HCT116 (cell line): ENCODE measurements around the gene ESPL1. TPM values are rescaled to one million over a fixed set of nuclear protein-coding genes. Genes with fewer than 3 reads are reported as not detected.

ENCODE experiments used
- ATAC-seq: fragments of 200-7000 bp; cut with Tn5 transposase; 2 replicates; pipeline ENCODE4 v1.9.1; 2020; ENCODE audit warnings: mild to moderate bottlenecking, moderate library complexity
- BruUV-seq: library from RNA; stranded (reverse); fragments of 400-500 nt; replicated peaks from 2 replicates; lab custom pipeline; 2021; lab: Mats Ljungman, UMichigan
- CTCF ChIA-PET: fragments of 300-600 bp; sonication (Branson Sonifier 250); formaldehyde crosslinking; loops from one replicate; lab custom pipeline; 2021; ENCODE audit warnings: antibody characterized with exemption; lab: Charles Lee
- POLR2A ChIA-PET: fragments of 300-600, 350-600 bp; sonication (Branson Sonifier 250); formaldehyde crosslinking; loops from one replicate; lab custom pipeline; 2021; ENCODE audit warnings: antibody characterized with exemption; lab: Charles Lee
- RAD21 ChIA-PET, 2 experiments: fragments of 300-600 bp; sonication (Branson Sonifier 250); formaldehyde crosslinking; loops; one replicate each; lab custom pipeline; 2023; ENCODE audit warnings: low total read pairs in 2 of 2; ENCODE audit not compliant: uncharacterized antibody in 2 of 2, unreplicated experiment in 2 of 2, low non-redundant PET in 1 of 2; lab: Charles Lee
- DNase-seq: peaks from one replicate; pipeline ENCODE4 v3.0.0-alpha.2; 2010; ENCODE audit warnings: low read depth, low spot score
- H2AFZ ChIP-seq: fragments of 200-600 bp; shearing (Covaris generic), sonication (generic); 2 replicates; pipeline ENCODE4 v1.6.1; 2017; ENCODE audit warnings: low read depth, mixed run types, mixed read lengths, antibody characterized with exemption, low read length; ENCODE audit not compliant: poor library complexity, severe bottlenecking
- H3K27ac ChIP-seq: 2 replicates; pipeline ENCODE4 v1.5.1; 2012; ENCODE audit warnings: low read depth, low read length
- H3K27me3 ChIP-seq: fragments of 200-600 bp; sonication (generic); 2 replicates; pipeline ENCODE4 v1.6.1; 2016; ENCODE audit warnings: mixed run types, low read length, mixed read lengths; ENCODE audit not compliant: insufficient read depth
- H3K36me3 ChIP-seq, 2 experiments: fragments of 200-500 bp in 1 of 2; fragments of 200-600 bp in 1 of 2; sonication (Bioruptor generic) in 1 of 2; sonication (generic) in 1 of 2; 2 replicates each; pipeline versions ENCODE4 v1.5.1 to v1.6.1; 2014 to 2016; ENCODE audit warnings: low read length in 2 of 2, inconsistent platforms in 1 of 2, mixed read lengths in 1 of 2, mixed run types in 1 of 2; ENCODE audit not compliant: insufficient read depth in 2 of 2, control insufficient read depth in 1 of 2
- H3K4me1 ChIP-seq, 2 experiments: fragments of 200-600 bp in 1 of 2; sonication (generic) in 1 of 2; 2 replicates each; pipeline versions ENCODE4 v1.5.1 to v1.6.1; 2012 to 2017; ENCODE audit warnings: low read length in 2 of 2, inconsistent platforms in 1 of 2, mild to moderate bottlenecking in 1 of 2, mixed read lengths in 1 of 2, mixed run types in 1 of 2, moderate library complexity in 1 of 2; ENCODE audit not compliant: insufficient read depth in 2 of 2, control insufficient read depth in 1 of 2
- H3K4me2 ChIP-seq: fragments of 200-600 bp; sonication (generic); 2 replicates; pipeline ENCODE4 v1.6.1; 2017; ENCODE audit warnings: mixed run types, low read length, mixed read lengths
- H3K4me3 ChIP-seq, 2 experiments: fragments of 200-600 bp in 1 of 2; sonication (generic) in 1 of 2; replicated peaks in 1 of 2; 2 replicates each; pipeline ENCODE4 v1.5.1; 2011 to 2016; ENCODE audit warnings: low read length in 2 of 2, control low read depth in 1 of 2, low read depth in 1 of 2, mild to moderate bottlenecking in 1 of 2, mixed read lengths in 1 of 2, mixed run types in 1 of 2
- H3K79me2 ChIP-seq: fragments of 200-600 bp; sonication (generic); 2 replicates; pipeline ENCODE4 v1.6.1; 2017; ENCODE audit warnings: mild to moderate bottlenecking, mixed run types, low read length, moderate library complexity, mixed read lengths; ENCODE audit not compliant: insufficient read depth
- H3K9ac ChIP-seq: fragments of 200-600 bp; sonication (generic); 2 replicates; pipeline ENCODE4 v1.6.1; 2016; ENCODE audit warnings: low read length, mixed read lengths
- H3K9me2 ChIP-seq: fragments of 200-600 bp; sonication (generic), shearing (Covaris generic); 2 replicates; pipeline ENCODE4 v1.6.1; 2017; ENCODE audit warnings: mixed run types, mild to moderate bottlenecking, moderate library complexity; ENCODE audit not compliant: insufficient read depth
- H3K9me3 ChIP-seq, 2 experiments: fragments of 200-500 bp in 1 of 2; fragments of 200-600 bp in 1 of 2; sonication (Bioruptor generic) in 1 of 2; sonication (generic) in 1 of 2; 2 replicates each; pipeline ENCODE4 v1.6.1; 2014 to 2017; ENCODE audit warnings: low read length in 2 of 2, mixed read lengths in 2 of 2, inconsistent platforms in 1 of 2, low read depth in 1 of 2, mild to moderate bottlenecking in 1 of 2, mixed run types in 1 of 2, moderate library complexity in 1 of 2; ENCODE audit not compliant: control insufficient read depth in 1 of 2, insufficient read depth in 1 of 2
- H4K20me1 ChIP-seq: fragments of 200-600 bp; sonication (generic), shearing (Covaris generic); 2 replicates; pipeline ENCODE4 v1.6.1; 2017; ENCODE audit warnings: mixed run types, mild to moderate bottlenecking, moderate library complexity; ENCODE audit not compliant: insufficient read depth
- CBX3 ChIP-seq: IDR thresholded peaks from 2 replicates; pipeline ENCODE4 v1.6.1; 2012; ENCODE audit warnings: low read depth
- SP1 ChIP-seq: IDR thresholded peaks from 2 replicates; pipeline ENCODE4 v1.6.1; 2012; ENCODE audit warnings: low read depth
- TCF7L2 ChIP-seq: IDR thresholded peaks from 2 replicates; pipeline ENCODE4 v1.7.0; 2011; ENCODE audit warnings: borderline replicate concordance, inconsistent platforms; ENCODE audit not compliant: insufficient read depth, insufficient read length; ENCODE audit errors: extremely low read depth
- YY1 ChIP-seq: IDR thresholded peaks from 2 replicates; pipeline ENCODE4 v1.6.1; 2011; ENCODE audit warnings: low read length, low read depth, moderate library complexity, mild to moderate bottlenecking; ENCODE audit not compliant: insufficient replicate concordance; ENCODE audit errors: extremely low read depth
- intact Hi-C: fragments of 100-400 bp; cut with micrococcal nuclease; formaldehyde crosslinking; loops from 2 replicates; pipeline ENCODE4 v1.10.0; 2022
- total RNA-seq: library from RNA; stranded (reverse); gene quantifications from one replicate; pipeline ENCODE4 v1.2.1, GENCODE V29; 2021; ENCODE audit not compliant: unreplicated experiment
- TF ChIP-seq, protein P1 (sequence below): IDR thresholded peaks from 2 replicates; pipeline ENCODE4 v1.6.1; 2012
- TF ChIP-seq, protein P2 (sequence below): IDR thresholded peaks from 2 replicates; pipeline ENCODE4 v1.6.1; 2011; ENCODE audit warnings: mild to moderate bottlenecking, low read length, moderate library complexity; ENCODE audit not compliant: insufficient replicate concordance; ENCODE audit errors: extremely low read depth
- TF ChIP-seq, protein P3 (sequence below), 3 experiments: fragments of 200-600 bp in 1 of 3; sonication (generic) in 1 of 3; IDR thresholded peaks in 2 of 3; conservative IDR thresholded peaks in 1 of 3; 2 replicates each; pipeline ENCODE4 v1.5.1; 2012 to 2017; ENCODE audit warnings: low read depth in 2 of 3, low read length in 2 of 3, antibody characterized with exemption in 1 of 3, borderline replicate concordance in 1 of 3, control low read depth in 1 of 3, mild to moderate bottlenecking in 1 of 3, mixed read lengths in 1 of 3, mixed run types in 1 of 3, moderate library complexity in 1 of 3; ENCODE audit not compliant: insufficient read depth in 1 of 3

ESPL1 gene
- total RNA-seq, 1 experiment from 2014 or later: 50.3 TPM

DNA sequence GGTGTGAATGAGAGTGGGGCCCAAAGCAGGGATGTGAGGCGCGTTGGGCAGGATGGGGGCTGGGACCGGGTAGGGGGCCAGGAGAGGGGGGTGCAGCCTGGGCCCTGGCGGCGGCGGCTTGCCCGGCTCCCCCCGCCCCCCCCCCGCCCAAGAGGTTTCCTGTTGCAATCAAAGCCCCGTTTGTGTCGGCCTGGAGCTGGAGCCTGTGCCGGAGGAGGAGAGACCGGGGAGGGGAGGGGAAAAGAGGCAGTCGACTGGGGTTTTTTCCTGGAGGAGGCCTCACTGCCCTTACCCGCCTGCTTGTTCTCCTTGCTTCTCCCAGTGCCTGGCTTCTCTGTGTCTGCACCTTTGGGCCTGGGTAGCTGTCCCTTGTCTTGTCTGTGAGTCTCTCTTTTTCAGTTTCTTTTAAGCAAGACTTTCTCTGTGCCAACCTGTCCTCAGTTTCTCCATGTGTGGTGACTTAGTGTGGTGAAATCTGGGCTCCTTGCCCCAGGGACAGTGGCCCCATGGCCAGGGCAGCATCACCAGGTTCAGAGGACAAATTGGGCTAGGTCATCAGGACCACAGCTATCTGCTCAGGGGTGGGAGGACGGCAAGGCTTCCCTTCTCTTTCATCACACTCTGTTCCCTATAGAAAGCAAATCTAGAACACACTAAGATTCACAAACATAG, 44.6 kb upstream of the ESPL1 start:
- ATAC-seq: no peak
- ChIA-PET CTCF (interaction anchor here (0.6 to 1.2 kb wide), 3 partner anchors 44 to 98 kb away, joined by 3 to 4 read pairs (median 4); partner anchors contain the start of genes AAAS and ESPL1), POLR2A (no interaction called here), RAD21 (no interaction called here)
- Histone ChIP-seq H3K9ac (peak overlapping the region; percentile 93), H3K9me2 (no peaks in the 10 kb centered on the region), H3K27me3 (no peaks in the 10 kb centered on the region), H4K20me1 (no peaks in the 10 kb centered on the region), H2AFZ (no peak overlapping the region), H3K27ac (peak overlapping the region; percentile 46), H3K4me2 (peak overlapping the region; percentile 54), H3K36me3 (no peaks in the 10 kb centered on the region), H3K79me2 (peaks cover 14% of the 10 kb centered on the region), H3K4me1 (peaks cover 38 to 72% of the 10 kb centered on the region in 2 experiments)
- intact Hi-C loops: no loop called here
- DNase-seq: no peak
- no peak for TF ChIP-seq SP1
- TF ChIP-seq, protein P1, sequence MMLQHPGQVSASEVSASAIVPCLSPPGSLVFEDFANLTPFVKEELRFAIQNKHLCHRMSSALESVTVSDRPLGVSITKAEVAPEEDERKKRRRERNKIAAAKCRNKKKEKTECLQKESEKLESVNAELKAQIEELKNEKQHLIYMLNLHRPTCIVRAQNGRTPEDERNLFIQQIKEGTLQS: no peak
- TF ChIP-seq YY1: no peak
- TF ChIP-seq CBX3: no peak
- TF ChIP-seq, all 23 proteins: peak for 0
- Histone ChIP-seq H3K4me3 (no peak overlapping the region), H3K9me3 (no peaks in the 10 kb centered on the region)
- no TSS peak for BruUV-seq

DNA sequence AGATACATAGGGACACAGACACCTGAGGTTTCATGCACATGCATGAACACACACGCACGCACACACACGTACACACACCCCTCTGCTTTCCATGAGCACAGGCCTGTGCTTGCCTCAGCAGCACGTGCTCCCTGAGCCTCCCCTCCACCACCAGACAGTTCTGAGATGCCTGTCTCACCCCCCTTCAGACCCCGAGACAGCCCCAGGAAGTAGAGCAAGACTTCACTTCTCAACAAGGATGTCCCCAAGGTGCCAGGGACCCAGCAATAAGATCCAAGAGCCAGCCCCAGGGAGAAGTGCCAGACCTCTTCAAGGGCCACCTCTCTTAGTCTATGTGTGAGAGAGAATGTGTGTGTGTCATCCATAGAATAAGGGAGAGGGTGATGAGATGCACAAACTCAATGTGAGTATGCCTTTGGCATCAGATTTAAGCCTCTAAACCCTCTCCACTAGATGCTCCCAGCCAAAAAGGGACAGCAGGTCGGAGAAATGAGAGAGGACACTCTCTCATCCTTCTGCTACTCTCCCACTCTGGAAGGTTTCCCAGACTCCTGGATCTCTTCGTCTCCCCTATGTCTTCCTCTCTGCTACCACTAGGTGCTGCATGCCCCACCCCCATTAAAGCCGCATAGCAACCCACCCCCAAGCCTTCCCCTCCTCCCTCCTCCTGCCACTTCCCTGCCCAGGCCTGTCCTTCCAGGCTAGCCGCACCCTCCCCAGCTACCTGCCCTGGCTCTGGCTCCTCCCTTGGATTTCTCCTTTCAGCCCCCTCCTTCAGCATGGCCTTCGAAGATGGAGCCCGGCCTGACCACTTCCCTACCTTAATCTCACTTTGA, 43.8 kb upstream of the ESPL1 start:
- peak overlapping the region; percentile 28 for H3K9ac ChIP-seq
- H3K79me2 ChIP-seq: peaks cover 6% of the 10 kb centered on the region
- ChIA-PET RAD21 (interaction anchor here in 1 of 2 experiments (0.6 kb wide), 1 partner anchor 10 kb away, joined by 6 read pairs; no protein-coding TSS in a partner anchor), POLR2A (no interaction called here), CTCF (interaction anchor here (0.6 to 1.2 kb wide), 2 partner anchors 44 to 97 kb away, joined by 4 read pairs; partner anchors contain the start of genes AAAS and ESPL1)
- no peak overlapping the region for H3K4me3 ChIP-seq
- H3K9me3 ChIP-seq: no peaks in the 10 kb centered on the region
- no peak overlapping the region for H2AFZ ChIP-seq
- no peak for DNase-seq
- H4K20me1 ChIP-seq: no peaks in the 10 kb centered on the region
- peak; percentile 15 for ATAC-seq
- H3K27me3 ChIP-seq: no peaks in the 10 kb centered on the region
- BruUV-seq: no TSS peak
- H3K27ac ChIP-seq: peak overlapping the region; percentile 46
- no peaks in the 10 kb centered on the region for H3K36me3 ChIP-seq
- no peaks in the 10 kb centered on the region for H3K9me2 ChIP-seq
- TF ChIP-seq, protein P2, sequence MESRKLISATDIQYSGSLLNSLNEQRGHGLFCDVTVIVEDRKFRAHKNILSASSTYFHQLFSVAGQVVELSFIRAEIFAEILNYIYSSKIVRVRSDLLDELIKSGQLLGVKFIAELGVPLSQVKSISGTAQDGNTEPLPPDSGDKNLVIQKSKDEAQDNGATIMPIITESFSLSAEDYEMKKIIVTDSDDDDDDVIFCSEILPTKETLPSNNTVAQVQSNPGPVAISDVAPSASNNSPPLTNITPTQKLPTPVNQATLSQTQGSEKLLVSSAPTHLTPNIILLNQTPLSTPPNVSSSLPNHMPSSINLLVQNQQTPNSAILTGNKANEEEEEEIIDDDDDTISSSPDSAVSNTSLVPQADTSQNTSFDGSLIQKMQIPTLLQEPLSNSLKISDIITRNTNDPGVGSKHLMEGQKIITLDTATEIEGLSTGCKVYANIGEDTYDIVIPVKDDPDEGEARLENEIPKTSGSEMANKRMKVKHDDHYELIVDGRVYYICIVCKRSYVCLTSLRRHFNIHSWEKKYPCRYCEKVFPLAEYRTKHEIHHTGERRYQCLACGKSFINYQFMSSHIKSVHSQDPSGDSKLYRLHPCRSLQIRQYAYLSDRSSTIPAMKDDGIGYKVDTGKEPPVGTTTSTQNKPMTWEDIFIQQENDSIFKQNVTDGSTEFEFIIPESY: no peak
- TF ChIP-seq TCF7L2 (no peak), CBX3 (no peak)
- TF ChIP-seq, protein P3, sequence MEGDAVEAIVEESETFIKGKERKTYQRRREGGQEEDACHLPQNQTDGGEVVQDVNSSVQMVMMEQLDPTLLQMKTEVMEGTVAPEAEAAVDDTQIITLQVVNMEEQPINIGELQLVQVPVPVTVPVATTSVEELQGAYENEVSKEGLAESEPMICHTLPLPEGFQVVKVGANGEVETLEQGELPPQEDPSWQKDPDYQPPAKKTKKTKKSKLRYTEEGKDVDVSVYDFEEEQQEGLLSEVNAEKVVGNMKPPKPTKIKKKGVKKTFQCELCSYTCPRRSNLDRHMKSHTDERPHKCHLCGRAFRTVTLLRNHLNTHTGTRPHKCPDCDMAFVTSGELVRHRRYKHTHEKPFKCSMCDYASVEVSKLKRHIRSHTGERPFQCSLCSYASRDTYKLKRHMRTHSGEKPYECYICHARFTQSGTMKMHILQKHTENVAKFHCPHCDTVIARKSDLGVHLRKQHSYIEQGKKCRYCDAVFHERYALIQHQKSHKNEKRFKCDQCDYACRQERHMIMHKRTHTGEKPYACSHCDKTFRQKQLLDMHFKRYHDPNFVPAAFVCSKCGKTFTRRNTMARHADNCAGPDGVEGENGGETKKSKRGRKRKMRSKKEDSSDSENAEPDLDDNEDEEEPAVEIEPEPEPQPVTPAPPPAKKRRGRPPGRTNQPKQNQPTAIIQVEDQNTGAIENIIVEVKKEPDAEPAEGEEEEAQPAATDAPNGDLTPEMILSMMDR (IDR thresholded peaks at IDR 0.05 in 2 of 3, conservative IDR thresholded peaks at IDR 0.05 in 1 of 3; ENCODE audit: borderline replicate concordance in 1 of 3, insufficient read depth in 1 of 3, low read depth in 2 of 3, low read length in 2 of 3): peak in 2 of 3 experiments; percentile 44; a peak in 4 of 6 replicates
- peak overlapping the region; percentile 54 for H3K4me2 ChIP-seq
- intact Hi-C loops: no loop called here
- peaks cover 44 to 72% of the 10 kb centered on the region in 2 experiments for H3K4me1 ChIP-seq
